SK-N-SH treated with all-trans-retinoic acid at 6 μM for 48 hours (cell line): ENCODE results near the gene UCKL1.

Experiments used
- ATAC-seq: fragments of 200-7000 bp; cut with Tn5 transposase; 3 replicates; pipeline ENCODE4 v1.9.1; 2020; ENCODE audit warnings: mild to moderate bottlenecking, moderate library complexity
- CSDC2 ChIP-seq: fragments of 250-450 bp; sonication (Bioruptor Pico); IDR thresholded peaks from 2 replicates; pipeline ENCODE4 v1.5.0; 2020; ENCODE audit warnings: mild to moderate bottlenecking, moderate library complexity
- ESRRG ChIP-seq: fragments of 250-450 bp; sonication (Bioruptor Pico); IDR thresholded peaks from 2 replicates; pipeline ENCODE4 v1.6.1; 2021; ENCODE audit warnings: mild to moderate bottlenecking
- OSR1 ChIP-seq: fragments of 250-450 bp; sonication (Bioruptor Pico); IDR thresholded peaks from 2 replicates; pipeline ENCODE4 v1.8.0; 2022; ENCODE audit warnings: moderate library complexity, mild to moderate bottlenecking, inconsistent platforms
- PPARA ChIP-seq: fragments of 250-450 bp; sonication (Bioruptor Pico); IDR thresholded peaks from 2 replicates; pipeline ENCODE4 v1.5.0; 2020; ENCODE audit warnings: mild to moderate bottlenecking, borderline replicate concordance
- SNAI2 ChIP-seq: fragments of 250-450 bp; sonication (Bioruptor Pico); IDR thresholded peaks from 2 replicates; pipeline ENCODE4 v1.5.0; 2020; ENCODE audit warnings: mild to moderate bottlenecking, moderate library complexity
- TOX ChIP-seq: fragments of 250-450 bp; sonication (Bioruptor Pico); IDR thresholded peaks from 2 replicates; pipeline ENCODE4 v1.8.0; 2021; ENCODE audit warnings: mild to moderate bottlenecking, moderate library complexity, borderline replicate concordance
- ZC3H10 ChIP-seq: fragments of 250-450 bp; sonication (Bioruptor Pico); IDR thresholded peaks from 2 replicates; pipeline ENCODE4 v1.5.1; 2021; ENCODE audit warnings: mild to moderate bottlenecking, moderate library complexity
- ZFP3 ChIP-seq: fragments of 250-450 bp; sonication (Bioruptor Pico); IDR thresholded peaks from 2 replicates; pipeline ENCODE4 v1.5.0; 2020; ENCODE audit warnings: mild to moderate bottlenecking, moderate library complexity
- ZFP30 ChIP-seq: fragments of 450-650 bp; formaldehyde crosslinking; IDR thresholded peaks from 2 replicates; pipeline ENCODE4 v1.5.0; 2022; ENCODE audit warnings: mild to moderate bottlenecking, moderate library complexity
- ZNF565 ChIP-seq: fragments of 450-650 bp; formaldehyde crosslinking; conservative IDR thresholded peaks from 2 replicates; pipeline ENCODE4 v1.5.0; 2020; ENCODE audit warnings: low read depth, mild to moderate bottlenecking, moderate library complexity
- ZNF8 ChIP-seq: fragments of 450-650 bp; formaldehyde crosslinking; IDR thresholded peaks from 2 replicates; pipeline ENCODE4 v1.5.0; 2020; ENCODE audit warnings: mild to moderate bottlenecking, moderate library complexity
- TF ChIP-seq, protein P1 (sequence below): fragments of 250-450 bp; sonication (Bioruptor Pico); IDR thresholded peaks from 2 replicates; pipeline ENCODE4 v1.5.0; 2020; ENCODE audit warnings: mild to moderate bottlenecking, moderate library complexity
- TF ChIP-seq, protein P2 (sequence below): fragments of 250-450 bp; sonication (Bioruptor Pico); IDR thresholded peaks from 2 replicates; pipeline ENCODE4 v1.8.0; 2020; ENCODE audit warnings: mild to moderate bottlenecking, moderate library complexity, borderline replicate concordance
- TF ChIP-seq, protein P3 (sequence below): fragments of 250-450 bp; sonication (Bioruptor Pico); IDR thresholded peaks from 2 replicates; pipeline ENCODE4 v1.8.0; 2021; ENCODE audit warnings: low read depth, mild to moderate bottlenecking, moderate library complexity, borderline replicate concordance

The UCKL1 gene

DNA sequence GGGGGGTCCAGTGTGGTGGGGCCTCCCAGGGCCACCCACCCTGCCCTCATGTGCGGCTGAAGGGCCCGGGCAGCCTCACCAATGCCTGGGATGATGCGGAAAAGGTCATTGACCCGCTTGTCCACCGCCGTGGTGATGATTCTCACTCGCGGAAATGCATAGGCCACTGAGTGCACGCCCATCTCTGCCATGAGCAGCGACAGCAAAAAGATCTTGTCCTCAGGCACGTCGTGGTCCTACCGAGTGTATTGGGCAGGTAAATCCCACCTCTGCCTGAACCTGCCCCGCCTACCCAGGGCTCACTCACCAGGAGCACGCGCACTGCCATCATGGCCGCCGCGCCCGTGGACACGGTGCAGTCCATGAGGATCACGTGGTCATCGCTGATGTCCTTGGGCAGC lies 16.1 kb downstream of the UCKL1 start (continued):
- TF ChIP-seq, protein P1, sequence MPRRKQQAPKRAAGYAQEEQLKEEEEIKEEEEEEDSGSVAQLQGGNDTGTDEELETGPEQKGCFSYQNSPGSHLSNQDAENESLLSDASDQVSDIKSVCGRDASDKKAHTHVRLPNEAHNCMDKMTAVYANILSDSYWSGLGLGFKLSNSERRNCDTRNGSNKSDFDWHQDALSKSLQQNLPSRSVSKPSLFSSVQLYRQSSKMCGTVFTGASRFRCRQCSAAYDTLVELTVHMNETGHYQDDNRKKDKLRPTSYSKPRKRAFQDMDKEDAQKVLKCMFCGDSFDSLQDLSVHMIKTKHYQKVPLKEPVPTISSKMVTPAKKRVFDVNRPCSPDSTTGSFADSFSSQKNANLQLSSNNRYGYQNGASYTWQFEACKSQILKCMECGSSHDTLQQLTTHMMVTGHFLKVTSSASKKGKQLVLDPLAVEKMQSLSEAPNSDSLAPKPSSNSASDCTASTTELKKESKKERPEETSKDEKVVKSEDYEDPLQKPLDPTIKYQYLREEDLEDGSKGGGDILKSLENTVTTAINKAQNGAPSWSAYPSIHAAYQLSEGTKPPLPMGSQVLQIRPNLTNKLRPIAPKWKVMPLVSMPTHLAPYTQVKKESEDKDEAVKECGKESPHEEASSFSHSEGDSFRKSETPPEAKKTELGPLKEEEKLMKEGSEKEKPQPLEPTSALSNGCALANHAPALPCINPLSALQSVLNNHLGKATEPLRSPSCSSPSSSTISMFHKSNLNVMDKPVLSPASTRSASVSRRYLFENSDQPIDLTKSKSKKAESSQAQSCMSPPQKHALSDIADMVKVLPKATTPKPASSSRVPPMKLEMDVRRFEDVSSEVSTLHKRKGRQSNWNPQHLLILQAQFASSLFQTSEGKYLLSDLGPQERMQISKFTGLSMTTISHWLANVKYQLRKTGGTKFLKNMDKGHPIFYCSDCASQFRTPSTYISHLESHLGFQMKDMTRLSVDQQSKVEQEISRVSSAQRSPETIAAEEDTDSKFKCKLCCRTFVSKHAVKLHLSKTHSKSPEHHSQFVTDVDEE (CRISPR knock-in tag), result no peak
- TF ChIP-seq, all 23 proteins: peak for 0

DNA sequence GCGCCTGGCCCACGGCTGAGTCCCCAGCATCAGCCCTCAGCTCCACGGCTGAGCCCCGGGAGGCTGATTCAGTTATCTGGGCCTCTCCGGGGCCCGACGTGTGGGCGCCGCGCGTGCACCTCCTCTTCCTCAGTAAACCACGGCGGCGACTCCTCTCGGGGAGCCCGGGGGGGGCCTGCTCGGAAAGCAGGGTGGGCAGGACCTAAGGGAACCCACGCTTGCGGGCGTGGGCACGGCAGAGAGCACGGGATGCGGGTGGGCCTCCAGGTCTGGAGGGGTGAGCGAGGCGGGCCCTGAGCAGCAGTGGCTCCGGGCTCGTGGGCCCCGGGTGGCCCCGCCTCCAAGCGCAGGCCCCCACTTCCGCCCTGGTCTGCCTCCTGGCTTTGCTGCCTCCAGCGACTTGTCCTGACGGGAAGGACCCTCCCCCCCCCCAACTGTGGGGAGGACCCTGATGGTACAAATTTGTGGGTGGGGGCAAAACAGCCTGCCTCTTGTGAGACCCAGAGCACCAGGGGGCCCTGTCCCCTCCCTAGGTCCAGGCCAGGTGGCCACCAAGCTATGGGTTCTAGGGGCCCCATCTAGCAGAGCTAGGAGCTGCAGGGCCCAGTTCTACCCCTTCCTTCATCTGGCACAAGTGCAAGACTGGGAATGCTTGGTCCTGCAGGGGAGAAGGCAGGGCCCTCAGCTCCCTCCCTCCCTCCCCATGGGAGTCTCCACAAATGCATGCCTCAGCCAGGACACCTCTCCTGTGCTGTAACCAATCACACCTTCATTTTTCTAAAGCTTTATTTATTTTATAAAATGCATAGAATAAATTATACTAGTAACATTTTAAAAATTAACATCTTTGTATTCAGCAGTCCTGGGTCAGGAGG lies 16.9 kb downstream of the UCKL1 start:
- no peak for ATAC-seq
- TF ChIP-seq ZFP30 (CRISPR knock-in tag), result no peak
- no peak for TF ChIP-seq ESRRG (CRISPR knock-in tag)
- TF ChIP-seq, protein P2, sequence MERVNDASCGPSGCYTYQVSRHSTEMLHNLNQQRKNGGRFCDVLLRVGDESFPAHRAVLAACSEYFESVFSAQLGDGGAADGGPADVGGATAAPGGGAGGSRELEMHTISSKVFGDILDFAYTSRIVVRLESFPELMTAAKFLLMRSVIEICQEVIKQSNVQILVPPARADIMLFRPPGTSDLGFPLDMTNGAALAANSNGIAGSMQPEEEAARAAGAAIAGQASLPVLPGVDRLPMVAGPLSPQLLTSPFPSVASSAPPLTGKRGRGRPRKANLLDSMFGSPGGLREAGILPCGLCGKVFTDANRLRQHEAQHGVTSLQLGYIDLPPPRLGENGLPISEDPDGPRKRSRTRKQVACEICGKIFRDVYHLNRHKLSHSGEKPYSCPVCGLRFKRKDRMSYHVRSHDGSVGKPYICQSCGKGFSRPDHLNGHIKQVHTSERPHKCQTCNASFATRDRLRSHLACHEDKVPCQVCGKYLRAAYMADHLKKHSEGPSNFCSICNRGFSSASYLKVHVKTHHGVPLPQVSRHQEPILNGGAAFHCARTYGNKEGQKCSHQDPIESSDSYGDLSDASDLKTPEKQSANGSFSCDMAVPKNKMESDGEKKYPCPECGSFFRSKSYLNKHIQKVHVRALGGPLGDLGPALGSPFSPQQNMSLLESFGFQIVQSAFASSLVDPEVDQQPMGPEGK (CRISPR knock-in tag), result no peak
- TF ChIP-seq, protein P1 (CRISPR knock-in tag), result no peak
- no peak for TF ChIP-seq SNAI2 (CRISPR knock-in tag)
- TF ChIP-seq ZNF8 (CRISPR knock-in tag), result no peak

DNA sequence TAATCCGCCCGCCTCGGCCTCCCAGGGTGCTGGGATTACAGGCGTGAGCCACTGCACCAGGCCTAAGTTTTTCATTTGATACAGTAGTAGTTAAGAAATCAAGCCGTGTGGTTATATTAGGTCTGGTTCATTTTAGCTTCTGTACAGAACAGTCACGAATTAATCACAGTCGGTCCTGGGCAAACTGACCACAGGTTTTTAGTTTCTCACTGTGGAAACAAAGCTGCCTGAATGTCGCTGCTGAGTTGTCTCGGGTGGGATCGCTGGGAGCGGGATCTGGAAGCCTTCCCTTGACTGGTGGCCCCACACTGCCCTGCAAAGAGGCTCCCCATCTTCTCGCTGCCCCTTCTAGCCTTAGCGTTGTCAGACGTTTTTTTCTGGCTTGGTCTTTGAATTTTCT lies 18.6 kb downstream of the UCKL1 start:
- no peak for ATAC-seq
- TF ChIP-seq, protein P3, sequence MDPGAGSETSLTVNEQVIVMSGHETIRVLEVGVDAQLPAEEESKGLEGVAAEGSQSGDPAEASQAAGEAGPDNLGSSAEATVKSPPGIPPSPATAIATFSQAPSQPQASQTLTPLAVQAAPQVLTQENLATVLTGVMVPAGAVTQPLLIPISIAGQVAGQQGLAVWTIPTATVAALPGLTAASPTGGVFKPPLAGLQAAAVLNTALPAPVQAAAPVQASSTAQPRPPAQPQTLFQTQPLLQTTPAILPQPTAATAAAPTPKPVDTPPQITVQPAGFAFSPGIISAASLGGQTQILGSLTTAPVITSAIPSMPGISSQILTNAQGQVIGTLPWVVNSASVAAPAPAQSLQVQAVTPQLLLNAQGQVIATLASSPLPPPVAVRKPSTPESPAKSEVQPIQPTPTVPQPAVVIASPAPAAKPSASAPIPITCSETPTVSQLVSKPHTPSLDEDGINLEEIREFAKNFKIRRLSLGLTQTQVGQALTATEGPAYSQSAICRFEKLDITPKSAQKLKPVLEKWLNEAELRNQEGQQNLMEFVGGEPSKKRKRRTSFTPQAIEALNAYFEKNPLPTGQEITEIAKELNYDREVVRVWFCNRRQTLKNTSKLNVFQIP (CRISPR knock-in tag), result no peak
- TF ChIP-seq ESRRG (CRISPR knock-in tag) (no peak), ZNF8 (CRISPR knock-in tag) (no peak), ZFP3 (CRISPR knock-in tag) (no peak), CSDC2 (CRISPR knock-in tag) (no peak), ZC3H10 (CRISPR knock-in tag) (no peak), OSR1 (CRISPR knock-in tag) (no peak), TOX (CRISPR knock-in tag) (no peak), ZNF565 (CRISPR knock-in tag) (no peak)
- TF ChIP-seq, protein P1 (CRISPR knock-in tag), result no peak

DNA sequence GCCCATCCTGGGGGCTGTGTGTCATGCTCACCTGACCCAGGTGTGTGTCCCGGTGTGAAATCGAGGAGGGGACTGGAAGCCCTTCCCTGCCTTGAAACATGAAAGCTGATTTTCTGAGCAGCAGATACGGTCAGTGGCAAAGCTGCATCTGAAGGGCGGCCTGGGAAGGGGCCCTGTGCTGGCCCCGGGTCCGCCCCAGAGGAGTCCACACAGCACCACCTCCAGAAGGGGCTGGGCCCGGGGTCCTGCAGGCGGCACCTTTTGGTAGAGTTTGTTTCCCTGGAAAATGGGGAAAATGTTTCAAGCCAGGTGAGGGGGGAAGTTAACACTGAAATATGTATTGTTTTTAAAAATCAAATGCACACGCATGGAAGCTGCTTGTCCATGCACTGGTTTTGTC lies 20.8 kb downstream of the UCKL1 start:
- TF ChIP-seq ZFP3 (CRISPR knock-in tag) (no peak), PPARA (CRISPR knock-in tag) (no peak)
- ATAC-seq, result no peak
